Mucosa of descending colon (tissue), 3 donors: Measurements from ENCODE around the gene SH3BP1. TPM values are rescaled to one million over a fixed set of nuclear protein-coding genes. Genes with fewer than 3 reads are reported as not detected.

Source experiments
- ATAC-seq: fragments of 200-7000 bp; cut with Tn5 transposase; one replicate; pipeline ENCODE4 v1.9.1; 2020; ENCODE audit warnings: mild to moderate bottlenecking, moderate library complexity
- DNase-seq, 3 donors: peaks; one replicate each; pipeline ENCODE4 v3.0.0-alpha.2; 2020
- H3K36me3 ChIP-seq: fragments of 200-600 bp; one replicate; pipeline ENCODE4 v1.8.0; 2021; ENCODE audit warnings: low read depth, mild to moderate bottlenecking
- H3K4me1 ChIP-seq: fragments of 200-600 bp; one replicate; pipeline ENCODE4 v1.8.0; 2021; ENCODE audit warnings: low read depth, mild to moderate bottlenecking
- H3K4me3 ChIP-seq: fragments of 200-600 bp; one replicate; pipeline ENCODE4 v1.8.0; 2021; ENCODE audit warnings: mild to moderate bottlenecking
- H3K9me3 ChIP-seq: fragments of 200-600 bp; one replicate; pipeline ENCODE4 v1.8.0; 2021; ENCODE audit warnings: mild to moderate bottlenecking
- CTCF ChIP-seq: fragments of 200-600 bp; IDR thresholded peaks from one replicate; pipeline ENCODE4 v1.8.0; 2022; ENCODE audit warnings: antibody characterized with exemption, mild to moderate bottlenecking
- intact Hi-C, 2 donors: fragments of 100-400 bp; cut with DNase I in 1 of 2; cut with micrococcal nuclease in 1 of 2; formaldehyde crosslinking; loops; one replicate each; pipeline versions ENCODE4 v1.11.0 to v1.11.1; 2022; cut with DNase I, micrococcal nuclease
- total RNA-seq, 3 donors: library from RNA; stranded (reverse); fragmentation: NEBNext Ultra II Directional in 2 of 3; extraction: Animal tissue kit (Norgen Biotek cat#: 25700) in 2 of 3; gene quantifications; one replicate each; pipeline versions ENCODE4 v1.2.1 to v1.2.4, GENCODE V29; 2021 to 2023
- donor health status: DM: no; HTN: no; CAD: no; lungs with moderate emphysema.
- donor health status: DM: no; HTN: no; CAD: no.
- donor health status: DM: no; HTN: yes; CAD: no.

SH3BP1 gene
- total RNA-seq, 3 donors from 2014 or later, result 48.8 to 98.2 (median 96.6) TPM

GRCh38 chr22:37705205-37705604, 65.7 kb downstream of the SH3BP1 start:
- DNase-seq, result no peak
- TF ChIP-seq CTCF, result no peak
- ATAC-seq, result no peak
- intact Hi-C loops, result no loop called here
- Histone ChIP-seq H3K9me3 (no peaks in the 10 kb centered on the region), H3K36me3 (no peaks in the 10 kb centered on the region), H3K4me1 (no peaks in the 10 kb centered on the region), H3K4me3 (no peak overlapping the region)

Other genes with a start within 250 kb of the SH3BP1 start
- under 1 TPM in 2 of 3 donors, not detected in 1; 0.35 to 0.54 TPM for gene ELFN2, start 212.2 kb upstream of the SH3BP1 start, total RNA-seq
- gene MFNG, start 153.3 kb upstream of the SH3BP1 start, total RNA-seq, result 10 to 100 TPM; 11.3 to 16.1 (median 13.7) TPM
- 10 to 100 TPM; 43.3 to 74.1 (median 60.5) TPM for gene CARD10, start 120.3 kb upstream of the SH3BP1 start, total RNA-seq
- 10 to 100 TPM; 31.5 to 52.0 (median 48.2) TPM for gene CDC42EP1, start 79.2 kb upstream of the SH3BP1 start, total RNA-seq
- gene LGALS2, start 59.6 kb upstream of the SH3BP1 start, total RNA-seq, result 10 to 100 TPM; 10.7 to 93.5 (median 23.1) TPM
- 10 to 100 TPM; 70.4 to 79.0 (median 74.3) TPM for gene GGA1, start 30.8 kb upstream of the SH3BP1 start, total RNA-seq
- gene PDXP, start 19.1 kb downstream of the SH3BP1 start, total RNA-seq, result 10 to 100 TPM; 26.8 to 43.3 (median 40.6) TPM
- gene LGALS1, start 36.0 kb downstream of the SH3BP1 start, total RNA-seq, result 100 to 1,000 TPM in 2 of 3 donors, 10 to 100 TPM in 1; 54.6 to 376 (median 150) TPM
- 10 to 100 TPM; 28.5 to 45.3 (median 42.6) TPM for gene NOL12, start 46.7 kb downstream of the SH3BP1 start, total RNA-seq
- 100 to 1,000 TPM in 1 of 3 donors, 10 to 100 TPM in 2; 78.2 to 107 (median 78.6) TPM for gene TRIOBP, start 57.4 kb downstream of the SH3BP1 start, total RNA-seq
- 10 to 100 TPM in 2 of 3 donors, 1 to 10 TPM in 1; 9.2 to 15.6 (median 13.6) TPM for gene GCAT, start 168.3 kb downstream of the SH3BP1 start, total RNA-seq
- gene GALR3, start 183.7 kb downstream of the SH3BP1 start, total RNA-seq, result not detected
- 10 to 100 TPM; 18.2 to 36.7 (median 28.1) TPM for gene ANKRD54, start 204.7 kb downstream of the SH3BP1 start, total RNA-seq
- gene EIF3L, start 209.8 kb downstream of the SH3BP1 start, total RNA-seq, result 100 to 1,000 TPM; 365 to 477 (median 414) TPM